Caco-2 (cell line): ENCODE data around the gene REG4. TPM values are rescaled to one million over a fixed set of nuclear protein-coding genes. Genes with fewer than 3 reads are reported as not detected.

Experiments used
- BruUV-seq: library from RNA; stranded (reverse); fragments of 400-500 nt; replicated peaks from 2 replicates; lab custom pipeline; 2021; lab: Mats Ljungman, UMichigan
- CTCF ChIA-PET: fragments of 300-600 bp; sonication (Branson Sonifier 250); formaldehyde crosslinking; loops from one replicate; lab custom pipeline; 2022; ENCODE audit warnings: antibody characterized with exemption; lab: Charles Lee
- POLR2A ChIA-PET: fragments of 300-600 bp; sonication (Branson Sonifier 250); formaldehyde crosslinking; loops from one replicate; lab custom pipeline; 2022; ENCODE audit warnings: antibody characterized with exemption; lab: Charles Lee
- DNase-seq, 2 experiments: peaks; one replicate each; pipeline versions ENCODE4 v3.0.0 to v3.0.0-alpha.2; 2020 to 2022
- H3K27me3 ChIP-seq: replicated peaks from 2 replicates; pipeline ENCODE4 v1.6.0; 2011; ENCODE audit warnings: low read length; ENCODE audit not compliant: control insufficient read depth, insufficient read depth
- H3K36me3 ChIP-seq: 2 replicates; pipeline ENCODE4 v1.5.1; 2011; ENCODE audit warnings: low read length; ENCODE audit not compliant: control insufficient read depth, insufficient read depth
- H3K4me1 ChIP-seq: fragments of 250-450 bp; sonication (Bioruptor Pico); 2 replicates; pipeline ENCODE4 v1.5.1; 2020; ENCODE audit warnings: mild to moderate bottlenecking
- H3K4me3 ChIP-seq: 2 replicates; pipeline ENCODE4 v1.5.1; 2011; ENCODE audit warnings: low read depth, mild to moderate bottlenecking, control low read depth, low read length
- H3K9me3 ChIP-seq: fragments of 250-450 bp; sonication (Bioruptor Pico); 2 replicates; pipeline ENCODE4 v1.5.1; 2020; ENCODE audit warnings: mild to moderate bottlenecking, moderate library complexity
- H3K27ac Mint-ChIP-seq: one replicate; pipeline ENCODE4 v1.8.0; 2022; ENCODE audit warnings: mixed read lengths; ENCODE audit not compliant: unreplicated experiment
- H3K27me3 Mint-ChIP-seq: one replicate; pipeline ENCODE4 v1.8.0; 2022; ENCODE audit warnings: mixed read lengths; ENCODE audit not compliant: insufficient read depth, unreplicated experiment
- H3K36me3 Mint-ChIP-seq: one replicate; pipeline ENCODE4 v1.8.0; 2022; ENCODE audit warnings: mild to moderate bottlenecking, mixed read lengths; ENCODE audit not compliant: insufficient read depth, unreplicated experiment
- H3K4me1 Mint-ChIP-seq: one replicate; pipeline ENCODE4 v1.8.0; 2022; ENCODE audit warnings: low read depth, mixed read lengths; ENCODE audit not compliant: unreplicated experiment
- H3K4me3 Mint-ChIP-seq: one replicate; pipeline ENCODE4 v1.8.0; 2022; ENCODE audit warnings: mild to moderate bottlenecking, moderate library complexity, mixed read lengths; ENCODE audit not compliant: unreplicated experiment
- H3K9me3 Mint-ChIP-seq: one replicate; pipeline ENCODE4 v1.8.0; 2022; ENCODE audit warnings: mixed read lengths; ENCODE audit not compliant: unreplicated experiment
- intact Hi-C: fragments of 100-400 bp; cut with micrococcal nuclease; formaldehyde crosslinking; loops from one replicate; pipeline ENCODE4 v1.10.0; 2022; ENCODE audit not compliant: unreplicated experiment
- total RNA-seq: library from RNA; stranded (reverse); gene quantifications from 2 replicates; pipeline ENCODE4 v1.2.3, GENCODE V29; 2022
- TF ChIP-seq, protein P1 (sequence below), 2 experiments: fragments of 200-600 bp in 1 of 2; IDR thresholded peaks; 1 replicate in 1 of 2; 2 replicates in 1 of 2; pipeline versions ENCODE4 v1.5.1 to v1.8.0; 2011 to 2022; ENCODE audit warnings: antibody characterized with exemption in 1 of 2, control low read depth in 1 of 2, inconsistent platforms in 1 of 2, low read depth in 1 of 2, low read length in 1 of 2, mild to moderate bottlenecking in 1 of 2, moderate library complexity in 1 of 2; ENCODE audit not compliant: insufficient read depth in 1 of 2, severe bottlenecking in 1 of 2, unreplicated experiment in 1 of 2

The REG4 gene
- total RNA-seq, 1 experiment from 2014 or later: 8.0 TPM

GRCh38 chr1:119808972-119809550 is 2.2 kb downstream of the REG4 start:
- H3K27me3 Mint-ChIP-seq: no peaks in the 10 kb centered on the region
- Histone ChIP-seq H3K4me3 (no peak overlapping the region), H3K27me3 (no peaks in the 10 kb centered on the region), H3K9me3 (no peaks in the 10 kb centered on the region), H3K4me1 (no peaks in the 10 kb centered on the region), H3K36me3 (no peaks in the 10 kb centered on the region)
- POLR2A ChIA-PET: no interaction called here
- H3K27ac Mint-ChIP-seq: no peak overlapping the region
- CTCF ChIA-PET: interaction anchor here (0.8 to 1.3 kb wide), 5 partner anchors 18 to 77 kb away, joined by 3 to 4 read pairs (median 4); no protein-coding TSS in a partner anchor
- no TSS peak for BruUV-seq
- peak; percentile 66 to 70 for DNase-seq
- no peaks in the 10 kb centered on the region for H3K36me3 Mint-ChIP-seq
- H3K4me3 Mint-ChIP-seq: peak overlapping the region; percentile 44
- H3K4me1 Mint-ChIP-seq: peaks cover 8% of the 10 kb centered on the region
- intact Hi-C loops: loop anchor here (1.0 to 10.0 kb wide), 2 partner anchors 65 to 156 kb away; no protein-coding TSS in a partner anchor
- TF ChIP-seq, protein P1, sequence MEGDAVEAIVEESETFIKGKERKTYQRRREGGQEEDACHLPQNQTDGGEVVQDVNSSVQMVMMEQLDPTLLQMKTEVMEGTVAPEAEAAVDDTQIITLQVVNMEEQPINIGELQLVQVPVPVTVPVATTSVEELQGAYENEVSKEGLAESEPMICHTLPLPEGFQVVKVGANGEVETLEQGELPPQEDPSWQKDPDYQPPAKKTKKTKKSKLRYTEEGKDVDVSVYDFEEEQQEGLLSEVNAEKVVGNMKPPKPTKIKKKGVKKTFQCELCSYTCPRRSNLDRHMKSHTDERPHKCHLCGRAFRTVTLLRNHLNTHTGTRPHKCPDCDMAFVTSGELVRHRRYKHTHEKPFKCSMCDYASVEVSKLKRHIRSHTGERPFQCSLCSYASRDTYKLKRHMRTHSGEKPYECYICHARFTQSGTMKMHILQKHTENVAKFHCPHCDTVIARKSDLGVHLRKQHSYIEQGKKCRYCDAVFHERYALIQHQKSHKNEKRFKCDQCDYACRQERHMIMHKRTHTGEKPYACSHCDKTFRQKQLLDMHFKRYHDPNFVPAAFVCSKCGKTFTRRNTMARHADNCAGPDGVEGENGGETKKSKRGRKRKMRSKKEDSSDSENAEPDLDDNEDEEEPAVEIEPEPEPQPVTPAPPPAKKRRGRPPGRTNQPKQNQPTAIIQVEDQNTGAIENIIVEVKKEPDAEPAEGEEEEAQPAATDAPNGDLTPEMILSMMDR (IDR thresholded peaks at IDR 0.05; ENCODE audit: insufficient read depth in 1 of 2, low read depth in 1 of 2, low read length in 1 of 2, severe bottlenecking in 1 of 2, unreplicated experiment in 1 of 2): peak; percentile 82 to 89
- no peaks in the 10 kb centered on the region for H3K9me3 Mint-ChIP-seq

- H3K36me3 ChIP-seq: no peaks in the 10 kb centered on the region; the same call in 1 of the 2 replicates
- CTCF ChIA-PET: interaction anchor here (0.9 to 1.3 kb wide), 4 partner anchors 19 to 77 kb away, joined by 3 to 4 read pairs (median 4); no protein-coding TSS in a partner anchor
- Mint-ChIP-seq H3K36me3 (no peaks in the 10 kb centered on the region), H3K27me3 (no peaks in the 10 kb centered on the region), H3K9me3 (no peaks in the 10 kb centered on the region), H3K4me3 (no peak overlapping the region), H3K4me1 (peaks cover 8% of the 10 kb centered on the region), H3K27ac (no peak overlapping the region)
- no peak overlapping the region for H3K4me3 ChIP-seq
- DNase-seq: no peak
- no TSS peak for BruUV-seq
- H3K4me1 ChIP-seq: no peaks in the 10 kb centered on the region
- TF ChIP-seq, protein P1 (IDR thresholded peaks at IDR 0.05; ENCODE audit: insufficient read depth in 1 of 2, low read depth in 1 of 2, low read length in 1 of 2, severe bottlenecking in 1 of 2, unreplicated experiment in 1 of 2): no peak
- POLR2A ChIA-PET: no interaction called here
- no peaks in the 10 kb centered on the region for H3K9me3 ChIP-seq
- no peaks in the 10 kb centered on the region for H3K27me3 ChIP-seq
- intact Hi-C loops: loop anchor here (10.0 kb wide), 1 partner anchor 156 kb away; no protein-coding TSS in a partner anchor
Observed at GRCh38 chr1:119808491-119808890, 2.8 kb downstream of the REG4 start.

DNA sequence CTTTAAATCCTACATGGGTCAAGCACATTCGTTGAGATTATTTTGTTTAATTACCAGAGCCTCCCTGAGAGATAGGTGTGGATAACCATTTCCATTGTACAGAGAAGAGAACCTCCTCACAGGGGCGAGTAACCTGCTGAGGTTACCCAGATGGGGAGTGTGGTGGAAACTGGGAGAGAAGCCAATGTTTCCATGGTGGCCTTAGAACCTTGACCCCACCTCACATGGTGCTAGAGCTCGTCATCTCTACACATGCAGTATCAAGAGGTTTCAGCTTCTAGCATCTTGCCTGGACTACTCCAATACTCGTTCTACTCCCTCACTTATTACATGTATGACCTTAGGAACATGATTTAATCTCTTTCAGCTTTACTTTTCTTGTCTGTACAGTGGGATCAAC is 4.8 kb downstream of the REG4 start:
- no peaks in the 10 kb centered on the region for H3K27me3 ChIP-seq

More for the DNA sequence above, 4.8 kb downstream of the REG4 start:
- CTCF ChIA-PET: interaction anchor here (0.6 kb wide), 1 partner anchor 142 kb away, joined by 3 read pairs; no protein-coding TSS in a partner anchor
- BruUV-seq: no TSS peak
- no peak overlapping the region for H3K27ac Mint-ChIP-seq
- H3K4me3 Mint-ChIP-seq: no peak overlapping the region
- POLR2A ChIA-PET: no interaction called here
- no peaks in the 10 kb centered on the region for H3K27me3 Mint-ChIP-seq
- H3K4me1 Mint-ChIP-seq: peaks cover 8% of the 10 kb centered on the region
- intact Hi-C loops: loop anchor here (10.0 kb wide), 1 partner anchor 158 kb away; no protein-coding TSS in a partner anchor
- H3K36me3 Mint-ChIP-seq: no peaks in the 10 kb centered on the region
- Histone ChIP-seq H3K4me3 (no peak overlapping the region), H3K9me3 (no peaks in the 10 kb centered on the region), H3K4me1 (no peaks in the 10 kb centered on the region), H3K36me3 (no peaks in the 10 kb centered on the region; the same call in 1 of the 2 replicates)
- H3K9me3 Mint-ChIP-seq: no peaks in the 10 kb centered on the region
- TF ChIP-seq, protein P1 (IDR thresholded peaks at IDR 0.05; ENCODE audit: insufficient read depth in 1 of 2, low read depth in 1 of 2, low read length in 1 of 2, severe bottlenecking in 1 of 2, unreplicated experiment in 1 of 2): no peak
- no peak for DNase-seq
